Type B pancreatic cell (in vitro differentiated cells): Measurements from ENCODE around the gene CES1. TPM values are rescaled to one million over a fixed set of nuclear protein-coding genes. Genes with fewer than 3 reads are reported as not detected.
"Not testable (repeated sequence)": the region's sequence is repeated elsewhere in the genome, so short reads cannot be mapped to it uniquely, and the experiment has no call there.

Experiments used
- DNase-seq: peaks from one replicate; pipeline ENCODE4 v3.0.0; 2021; ENCODE audit warnings: mixed read lengths; ENCODE audit not compliant: unreplicated experiment; ENCODE audit errors: extremely low spot score
- H3K27ac Mint-ChIP-seq: 2 replicates; pipeline ENCODE4 v1.8.0; 2021; ENCODE audit warnings: mild to moderate bottlenecking, mixed read lengths
- H3K27me3 Mint-ChIP-seq: 2 replicates; pipeline ENCODE4 v1.8.0; 2021; ENCODE audit warnings: mixed read lengths
- H3K36me3 Mint-ChIP-seq: 2 replicates; pipeline ENCODE4 v1.8.0; 2021; ENCODE audit warnings: mixed read lengths
- H3K4me1 Mint-ChIP-seq: one replicate; pipeline ENCODE4 v1.8.0; 2021; ENCODE audit warnings: mixed read lengths; ENCODE audit not compliant: unreplicated experiment
- H3K4me3 Mint-ChIP-seq: 2 replicates; pipeline ENCODE4 v1.8.0; 2021; ENCODE audit warnings: mild to moderate bottlenecking, mixed read lengths
- H3K9me3 Mint-ChIP-seq: 2 replicates; pipeline ENCODE4 v1.8.0; 2021; ENCODE audit warnings: mixed read lengths
- total RNA-seq: library from RNA; stranded (reverse); gene quantifications from 2 replicates; pipeline ENCODE4 v1.2.1, GENCODE V29; 2021; ENCODE audit warnings: low replicate concordance
- TF ChIP-seq, protein P1 (sequence below): fragments of 200-600 bp; sonication (generic); conservative IDR thresholded peaks from 2 replicates; pipeline ENCODE4 v1.5.0; 2021; ENCODE audit warnings: antibody characterized with exemption, mild to moderate bottlenecking

Gene CES1
- total RNA-seq, 1 donor from 2014 or later, result 2.1 TPM

DNA sequence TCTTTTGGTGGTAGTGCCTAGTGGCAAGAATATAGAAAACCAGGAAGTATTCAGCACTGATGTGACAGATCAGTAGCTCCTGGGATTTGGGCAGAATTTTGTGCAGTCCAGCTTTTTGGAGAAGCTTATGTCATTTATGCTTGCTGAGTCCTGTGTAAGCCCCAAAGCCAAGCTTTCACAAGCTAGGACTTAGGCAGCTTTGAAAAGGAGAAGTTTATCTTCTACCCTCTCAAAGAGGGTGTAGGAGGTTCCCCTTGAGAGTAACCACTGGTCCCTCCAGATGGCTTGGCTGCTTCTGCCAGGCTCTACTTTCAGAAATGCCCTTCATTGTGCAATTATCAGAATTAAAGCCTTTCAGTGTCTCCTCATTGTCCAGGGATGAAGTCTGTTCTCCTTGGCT is 78.8 kb downstream of the CES1 start:
- Mint-ChIP-seq H3K36me3 (peaks cover 4% of the 10 kb centered on the region), H3K4me3 (no peak overlapping the region), H3K27me3 (peaks cover 11% of the 10 kb centered on the region), H3K4me1 (no peaks in the 10 kb centered on the region), H3K9me3 (peaks cover 6% of the 10 kb centered on the region), H3K27ac (peak overlapping the region; percentile 1)
- DNase-seq, result no peak
- TF ChIP-seq, protein P1, sequence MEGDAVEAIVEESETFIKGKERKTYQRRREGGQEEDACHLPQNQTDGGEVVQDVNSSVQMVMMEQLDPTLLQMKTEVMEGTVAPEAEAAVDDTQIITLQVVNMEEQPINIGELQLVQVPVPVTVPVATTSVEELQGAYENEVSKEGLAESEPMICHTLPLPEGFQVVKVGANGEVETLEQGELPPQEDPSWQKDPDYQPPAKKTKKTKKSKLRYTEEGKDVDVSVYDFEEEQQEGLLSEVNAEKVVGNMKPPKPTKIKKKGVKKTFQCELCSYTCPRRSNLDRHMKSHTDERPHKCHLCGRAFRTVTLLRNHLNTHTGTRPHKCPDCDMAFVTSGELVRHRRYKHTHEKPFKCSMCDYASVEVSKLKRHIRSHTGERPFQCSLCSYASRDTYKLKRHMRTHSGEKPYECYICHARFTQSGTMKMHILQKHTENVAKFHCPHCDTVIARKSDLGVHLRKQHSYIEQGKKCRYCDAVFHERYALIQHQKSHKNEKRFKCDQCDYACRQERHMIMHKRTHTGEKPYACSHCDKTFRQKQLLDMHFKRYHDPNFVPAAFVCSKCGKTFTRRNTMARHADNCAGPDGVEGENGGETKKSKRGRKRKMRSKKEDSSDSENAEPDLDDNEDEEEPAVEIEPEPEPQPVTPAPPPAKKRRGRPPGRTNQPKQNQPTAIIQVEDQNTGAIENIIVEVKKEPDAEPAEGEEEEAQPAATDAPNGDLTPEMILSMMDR, result no peak

DNA sequence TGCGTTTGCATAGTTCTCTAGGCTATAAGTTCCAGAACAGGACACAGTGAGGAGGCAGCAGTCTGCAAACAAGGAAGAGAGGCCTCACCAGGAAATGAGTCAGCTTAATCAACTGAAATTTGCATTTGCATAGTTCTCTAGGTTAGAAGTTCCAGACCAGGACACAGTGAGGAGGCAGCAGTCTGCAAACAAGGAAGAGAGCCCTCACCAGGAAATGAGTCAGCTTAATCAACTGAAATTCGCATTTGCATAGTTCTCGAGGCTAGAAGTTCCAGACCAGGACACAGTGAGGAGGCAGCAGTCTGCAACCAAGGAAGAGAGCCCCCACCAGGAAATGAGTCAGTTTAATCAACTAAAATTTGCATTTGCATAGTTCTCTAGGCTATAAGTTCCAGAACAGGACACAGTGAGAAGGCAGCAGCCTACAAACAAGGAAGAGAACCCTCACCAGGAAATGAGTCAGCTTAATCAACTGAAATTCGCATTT is 79.7 kb downstream of the CES1 start:
- not testable (repeated sequence) for H3K36me3 Mint-ChIP-seq, DNase-seq, H3K9me3 Mint-ChIP-seq, H3K27me3 Mint-ChIP-seq, H3K4me1 Mint-ChIP-seq, H3K4me3 Mint-ChIP-seq
- peak overlapping the region; percentile 97 for H3K27ac Mint-ChIP-seq

Other genes starting within 250 kb of the CES1 start
- 5.7 and 12.7 TPM in 2 replicates for gene SLC6A2, start 177.1 kb downstream of the CES1 start, total RNA-seq
- not detected in 2 replicates for gene CES5A, start 42.3 kb upstream of the CES1 start, total RNA-seq